Stimulated activated CD4-positive, alpha-beta T cell treated with anti-CD3 and anti-CD28 coated beads, Interleukin-2, amount 100 ng/mL, for 24 hours (primary cell): Measurements from ENCODE around the gene ANKRD33B.
"Not testable (repeated sequence)": the region's sequence is repeated elsewhere in the genome, so short reads cannot be mapped to it uniquely, and the experiment has no call there.

Experiments used
- DNase-seq, 2 donors: peaks; one replicate each; pipeline ENCODE4 v3.0.0-alpha.2; 2020

Gene ANKRD33B

GRCh38 chr5:10624206-10624605 lies 60.3 kb downstream of the ANKRD33B start:
- no peak for DNase-seq

GRCh38 chr5:10624679-10625078 lies 60.8 kb downstream of the ANKRD33B start:
- DNase-seq: no peak

DNA sequence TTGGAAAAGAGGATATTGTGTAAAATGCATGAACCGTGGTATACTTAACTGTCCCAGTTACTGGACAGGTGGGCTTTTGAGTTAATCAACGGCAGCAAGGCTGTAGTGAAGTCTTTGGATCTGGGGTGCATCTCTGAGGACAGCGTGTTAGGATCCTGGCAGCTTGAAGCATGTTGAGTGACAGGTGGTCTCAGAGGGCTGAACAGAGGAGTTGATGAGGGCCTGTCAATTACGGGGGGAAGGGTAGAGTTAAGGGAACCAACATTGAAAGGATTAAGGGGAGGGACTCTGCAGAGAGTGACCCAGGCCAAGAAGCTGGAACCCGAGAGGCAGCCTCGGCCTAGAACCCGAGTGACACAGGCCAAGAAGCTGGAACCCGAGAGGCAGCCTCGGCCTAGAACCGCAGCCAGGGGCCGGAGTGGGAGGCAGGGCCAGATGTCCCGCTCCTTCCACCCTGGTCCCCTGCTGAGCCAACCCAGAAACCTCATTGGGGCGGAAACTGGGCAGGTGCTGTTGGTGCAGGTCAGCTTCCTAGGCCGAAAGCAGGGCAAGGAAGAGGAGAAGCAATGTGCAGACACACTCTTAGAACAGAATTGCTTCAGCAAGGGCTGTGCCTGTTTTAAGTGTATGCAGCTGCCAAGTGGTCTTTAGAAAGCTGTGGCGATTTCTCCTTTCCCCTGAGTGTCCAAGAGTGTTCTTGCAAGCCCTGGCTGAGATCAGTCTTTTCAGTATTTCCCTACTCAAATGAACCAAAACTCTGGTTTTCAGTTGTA lies 62.0 kb downstream of the ANKRD33B start:
- DNase-seq: no peak

GRCh38 chr5:10626473-10627013 lies 62.7 kb downstream of the ANKRD33B start:
- no peak for DNase-seq

DNA sequence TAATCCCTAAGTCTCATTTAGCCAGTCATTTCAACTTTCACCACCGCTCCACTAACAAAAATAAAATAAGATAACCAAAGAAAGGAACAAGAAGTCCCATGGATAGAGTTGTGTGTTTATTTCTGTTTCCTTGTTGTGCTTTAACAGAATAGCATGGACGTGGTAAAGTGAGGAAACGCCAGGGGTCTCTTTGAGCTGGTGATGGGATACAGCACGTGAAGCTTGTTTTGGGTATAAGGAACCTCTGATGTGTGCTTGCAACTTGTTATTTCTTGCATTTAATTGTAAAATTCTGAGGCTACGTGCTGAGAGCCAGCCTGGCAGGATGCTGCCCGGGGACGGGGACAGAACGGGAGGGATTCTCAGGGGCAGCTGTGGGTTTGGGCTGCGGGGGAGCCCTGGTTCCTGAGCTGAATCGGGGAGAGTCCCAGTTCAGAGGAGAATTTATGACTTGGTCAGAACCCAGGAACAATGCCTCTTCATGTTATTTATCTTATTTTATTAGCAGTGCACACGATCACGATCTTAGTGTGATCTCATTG lies 63.4 kb downstream of the ANKRD33B start:
- no peak for DNase-seq

DNA sequence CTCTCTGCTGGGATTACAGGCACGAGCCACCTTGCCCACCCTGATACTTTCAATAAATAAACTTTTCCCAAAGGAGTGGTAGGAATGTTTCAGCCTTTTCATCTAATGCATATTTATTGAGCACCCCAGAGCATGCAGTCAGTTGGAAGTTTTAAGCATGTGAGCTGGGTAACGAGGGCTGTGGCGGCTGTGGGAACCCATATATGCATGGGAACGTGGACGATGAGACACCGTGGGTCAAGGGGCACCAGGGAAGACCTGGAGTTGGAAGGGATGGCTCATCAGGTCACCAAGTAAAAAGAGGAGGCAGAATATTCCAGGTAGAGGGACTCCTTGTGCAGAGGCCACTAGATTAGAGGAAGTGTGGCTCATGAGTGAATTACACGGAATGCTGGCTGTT lies 64.7 kb downstream of the ANKRD33B start:
- DNase-seq: no peak

DNA sequence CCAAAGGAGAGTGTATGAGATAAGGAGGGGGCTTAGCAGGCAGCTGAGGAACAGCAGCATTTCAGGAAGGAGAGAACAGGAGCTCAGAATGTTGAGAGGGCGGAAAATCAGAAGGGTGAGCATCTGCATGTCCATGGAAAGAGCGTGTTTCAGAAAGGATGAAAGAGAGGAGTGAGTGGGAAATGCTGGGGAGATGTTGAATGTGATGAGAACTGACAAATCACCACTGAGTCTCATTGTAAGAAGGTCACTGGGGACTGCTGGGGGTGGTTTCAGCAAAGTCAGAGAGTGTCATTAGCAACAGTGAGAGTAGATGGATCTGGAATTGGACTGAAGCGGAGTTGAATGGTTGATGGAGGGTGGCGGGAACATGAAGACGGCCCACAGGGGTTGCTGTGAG lies 65.8 kb downstream of the ANKRD33B start:
- DNase-seq: no peak

- no peak for DNase-seq
These were observed 66.3 kb downstream of the ANKRD33B start for GRCh38 chr5:10630126-10630525.

DNA sequence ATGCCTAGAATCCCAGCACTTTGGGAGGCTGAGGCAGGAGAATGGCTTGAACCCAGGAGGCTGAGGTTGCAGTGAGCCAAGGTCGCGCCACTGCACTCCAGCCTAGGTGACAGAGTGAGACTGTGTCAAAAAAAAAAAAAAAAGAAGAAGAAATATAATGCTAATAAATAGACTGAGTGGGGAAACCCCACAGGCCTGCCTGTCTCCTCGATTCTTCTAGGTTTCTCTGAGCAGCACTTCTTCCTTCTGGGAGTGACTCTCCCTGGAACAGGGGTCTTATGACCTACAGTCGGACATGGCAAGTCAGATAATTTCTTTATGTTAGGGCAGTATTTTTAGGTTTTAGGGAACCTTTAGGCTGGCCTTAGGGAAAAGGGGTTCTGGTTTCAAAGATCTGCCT lies 66.9 kb downstream of the ANKRD33B start:
- not testable (repeated sequence) for DNase-seq

DNA sequence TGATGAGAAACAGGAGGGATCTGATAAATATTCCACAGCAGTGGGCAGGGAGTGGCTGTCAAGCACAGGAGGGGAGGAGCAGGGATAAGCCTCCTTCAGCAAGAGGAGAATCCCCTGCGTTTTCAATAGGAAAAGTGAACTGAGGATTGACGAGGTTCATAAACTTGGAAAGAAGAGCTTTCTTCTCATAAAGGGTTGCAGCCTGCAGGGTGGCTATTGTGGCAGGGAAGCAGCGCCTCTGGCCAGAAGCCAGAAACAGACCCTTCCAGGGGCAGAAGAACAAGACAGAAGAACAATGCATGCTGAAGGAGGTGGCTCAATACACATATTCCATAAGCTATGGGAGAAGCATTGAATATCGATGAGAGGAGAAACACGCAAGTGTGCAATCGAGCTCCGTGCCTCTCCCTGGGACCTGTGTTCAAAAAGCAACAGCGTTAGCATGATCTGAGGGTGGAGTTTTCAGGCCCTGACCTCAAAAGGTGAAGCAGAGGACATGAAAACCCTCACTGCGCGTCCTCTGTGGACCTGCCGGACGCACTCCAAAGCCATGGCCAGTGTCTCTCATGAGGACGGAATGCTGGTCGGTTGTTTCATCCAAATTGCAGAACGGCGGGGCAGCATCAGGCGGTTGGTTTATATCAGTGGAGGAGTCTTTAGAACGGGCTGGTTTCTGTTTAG lies 67.6 kb downstream of the ANKRD33B start:
- DNase-seq: no peak

DNA sequence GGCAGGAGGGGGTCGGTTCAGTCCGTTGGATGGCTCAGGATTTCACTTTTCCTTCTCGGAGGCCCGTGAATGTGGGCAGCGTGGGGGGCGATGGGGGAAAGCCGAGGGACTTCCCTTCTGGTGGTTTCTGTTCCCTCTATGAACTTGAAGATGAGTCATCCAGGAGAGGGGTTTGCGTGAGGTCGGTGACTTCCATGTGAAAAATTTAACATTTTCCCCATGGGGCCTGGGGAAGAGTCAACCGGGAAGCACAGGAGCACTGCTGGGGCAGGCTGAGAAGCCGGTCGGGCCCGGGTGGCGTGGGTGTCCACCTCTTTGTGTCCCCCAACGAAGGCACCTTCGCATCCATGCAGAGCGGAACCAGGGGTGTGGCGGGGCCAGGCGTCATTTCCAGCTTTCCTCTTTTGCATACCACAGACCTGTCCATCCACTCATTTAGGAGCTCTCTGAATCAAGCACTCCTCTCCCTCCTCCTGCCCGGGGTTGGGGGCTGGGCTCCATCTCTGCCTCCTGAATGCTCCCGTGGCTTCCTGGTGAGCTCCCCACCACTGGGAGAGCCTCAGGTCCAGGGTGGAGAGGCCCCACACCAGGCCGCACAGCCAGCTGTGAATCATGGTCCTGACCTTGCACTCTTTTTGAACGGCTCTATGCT lies 68.4 kb downstream of the ANKRD33B start:
- peak; percentile 59 to 71 for DNase-seq

DNA sequence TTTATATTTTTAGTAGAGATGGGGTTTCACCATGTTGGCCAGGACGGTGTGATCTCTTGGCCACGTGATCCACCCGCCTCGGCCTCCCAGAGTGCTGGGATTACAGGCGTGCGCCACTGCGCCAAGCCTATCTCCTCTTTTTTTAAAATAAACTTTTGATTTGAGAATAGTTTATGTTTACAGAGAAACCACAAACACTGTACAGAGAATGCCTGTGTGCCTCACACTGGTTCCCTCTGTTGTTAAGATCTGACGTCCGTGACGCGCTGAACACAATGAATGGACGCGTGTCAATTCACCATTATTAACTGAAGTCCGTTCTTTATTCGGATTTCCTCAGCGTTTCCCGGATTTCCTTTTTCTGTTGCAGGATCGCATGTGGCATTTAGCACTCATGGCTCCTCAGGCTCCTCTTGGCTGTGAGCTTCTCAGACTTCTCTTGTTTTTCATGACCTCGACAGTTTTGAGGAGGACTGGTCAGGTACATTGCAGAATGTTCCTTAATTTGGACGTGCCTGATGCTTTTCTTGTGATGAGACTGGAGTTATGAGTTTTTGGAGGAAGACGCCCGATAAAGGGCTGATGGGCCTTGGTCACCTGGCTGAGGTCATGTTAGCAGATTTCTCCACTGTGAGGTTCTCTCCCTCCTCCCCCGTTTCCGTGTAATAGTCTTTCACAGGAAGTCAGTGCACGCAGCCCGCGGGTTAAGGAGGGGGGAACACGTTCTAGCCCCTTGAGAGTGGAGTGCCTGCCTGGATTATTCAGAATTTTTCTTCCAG lies 69.6 kb downstream of the ANKRD33B start:
- peak; percentile 49 to 56 for DNase-seq

DNA sequence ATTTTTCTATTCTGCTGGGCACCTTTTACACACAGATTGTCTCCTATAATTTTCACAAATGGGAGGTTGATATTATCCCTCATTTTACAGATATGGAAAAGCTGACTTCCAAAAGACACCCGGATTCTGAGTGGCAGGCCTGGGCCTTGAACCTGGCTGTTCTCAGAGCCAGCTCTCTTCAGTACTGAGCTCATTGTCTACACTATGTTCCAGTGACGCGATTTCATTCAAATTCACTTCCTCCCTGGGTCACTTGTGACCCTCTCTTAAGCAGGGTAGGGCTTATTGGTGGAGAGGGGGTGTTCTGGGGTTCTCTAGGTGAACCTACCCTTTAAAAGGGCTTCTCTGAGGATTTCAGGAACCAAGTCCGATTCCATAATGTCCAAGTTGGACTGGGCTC lies 70.2 kb downstream of the ANKRD33B start:
- DNase-seq: no peak

DNA sequence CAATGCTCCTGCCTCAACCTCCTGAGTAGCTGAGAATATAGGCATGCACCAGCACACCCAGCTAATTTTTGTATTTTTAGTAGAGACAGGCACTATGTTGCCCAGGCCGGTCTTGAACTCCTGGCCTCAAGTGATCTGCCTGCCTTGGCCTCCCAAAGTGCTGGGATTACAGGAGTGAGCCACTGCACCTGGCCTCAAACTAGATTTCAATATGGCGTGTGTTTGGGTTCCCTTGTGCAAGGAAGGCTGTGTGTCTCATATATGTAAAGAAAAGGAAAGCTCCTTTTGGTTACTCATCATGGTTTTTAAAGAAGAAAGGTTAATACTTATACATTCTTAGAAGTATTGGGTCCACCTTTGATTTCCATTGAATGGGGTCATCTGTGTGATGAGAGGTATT lies 70.7 kb downstream of the ANKRD33B start:
- DNase-seq: no peak

GRCh38 chr5:10635257-10635866 lies 71.5 kb downstream of the ANKRD33B start:
- DNase-seq: peak; percentile 77 to 80

- DNase-seq: peak in 1 of 2 donors; percentile 22
These were observed 72.0 kb downstream of the ANKRD33B start for GRCh38 chr5:10635867-10636350.

GRCh38 chr5:10636363-10637142 lies 72.7 kb downstream of the ANKRD33B start:
- no peak for DNase-seq

- DNase-seq: no peak
These were observed 74.1 kb downstream of the ANKRD33B start for GRCh38 chr5:10637944-10638343.

GRCh38 chr5:10638723-10639122 lies 74.9 kb downstream of the ANKRD33B start:
- DNase-seq: not testable (repeated sequence)

DNA sequence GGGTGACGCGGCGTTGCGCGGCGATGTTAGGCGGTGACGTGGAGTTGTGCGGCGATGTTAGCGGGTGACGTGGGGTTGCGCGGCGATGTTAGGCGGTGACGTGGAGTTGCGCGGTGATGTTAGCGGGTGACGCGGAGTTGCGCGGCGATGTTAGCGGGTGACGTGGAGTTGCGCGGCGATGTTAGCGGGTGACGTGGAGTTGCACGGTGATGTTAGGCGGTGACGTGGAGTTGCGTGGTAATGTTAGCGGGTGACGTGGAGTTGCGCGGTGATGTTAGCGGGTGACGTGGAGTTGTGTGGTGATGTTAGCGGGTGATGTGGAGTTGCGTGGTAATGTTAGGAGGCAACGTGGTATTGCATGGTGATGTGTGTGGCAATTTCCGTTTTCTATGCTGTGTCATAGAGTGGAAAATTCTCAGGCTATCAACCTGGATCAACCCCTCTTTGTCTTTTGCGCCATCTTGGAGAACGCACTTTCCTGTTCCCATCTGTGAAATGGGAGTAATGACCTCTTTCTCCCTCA lies 76.0 kb downstream of the ANKRD33B start:
- no peak for DNase-seq

DNA sequence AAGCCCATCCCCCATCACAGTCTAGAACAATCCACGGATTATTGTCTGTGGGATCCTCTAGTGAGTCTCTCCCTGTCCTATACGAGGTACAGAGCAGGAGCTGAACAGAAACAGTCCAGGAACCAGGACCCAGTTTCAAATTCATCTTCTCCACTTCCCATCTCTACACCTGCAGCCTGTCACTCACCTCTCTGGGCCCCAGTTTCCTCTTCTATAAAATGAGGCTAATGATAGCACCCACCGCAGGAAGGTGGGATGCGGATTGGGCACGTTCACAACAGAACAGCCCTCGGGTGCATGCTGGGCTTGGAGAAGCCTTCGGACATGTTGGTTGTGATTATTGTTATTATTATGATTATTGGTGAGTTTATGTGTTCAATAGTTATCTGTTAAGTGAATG lies 78.5 kb downstream of the ANKRD33B start:
- no peak for DNase-seq
